NK-92 (cell line): ENCODE data around the gene DLX4.

Experiments used
- DNase-seq: peaks from one replicate; lab custom pipeline; 2025; ENCODE audit not compliant: unreplicated experiment; lab: John Stamatoyannopoulos, UW

The DLX4 gene

DNA sequence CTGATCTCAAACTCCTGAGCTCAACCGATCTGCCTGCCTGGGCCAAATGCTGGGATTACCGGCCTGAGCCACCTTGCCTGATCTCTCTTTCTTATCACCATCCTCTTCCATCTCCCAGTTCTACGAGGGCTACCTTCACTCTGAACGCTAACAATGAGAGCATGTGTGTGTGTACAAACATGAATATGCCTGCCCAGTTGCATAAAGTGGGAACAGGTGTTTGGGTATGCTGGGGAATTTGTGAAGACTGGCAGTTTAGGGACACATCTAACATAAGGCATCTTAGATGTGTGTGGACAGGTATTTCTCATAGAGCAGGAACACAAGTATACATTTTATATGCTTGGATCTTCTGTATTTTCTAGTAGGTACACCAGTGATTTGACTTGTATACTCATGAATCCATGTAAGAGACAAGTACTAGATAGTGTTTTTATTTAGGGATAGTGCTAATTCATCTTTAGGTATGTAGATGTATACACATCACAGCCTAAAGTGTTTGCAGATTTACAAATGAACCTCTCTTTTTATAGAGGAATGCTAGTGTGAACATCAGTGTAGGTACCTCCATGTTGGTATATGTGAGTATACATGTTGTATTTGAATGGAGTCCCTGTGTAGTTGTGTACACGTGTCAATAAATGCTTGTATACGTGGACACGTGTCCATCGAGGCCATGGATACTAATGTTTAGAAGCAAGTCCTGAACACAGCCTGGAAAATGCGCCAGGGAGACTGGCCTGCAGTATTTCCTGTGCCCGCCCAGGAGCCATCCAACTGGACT, 1.2 kb upstream of the DLX4 start:
- no peak for DNase-seq

DNA sequence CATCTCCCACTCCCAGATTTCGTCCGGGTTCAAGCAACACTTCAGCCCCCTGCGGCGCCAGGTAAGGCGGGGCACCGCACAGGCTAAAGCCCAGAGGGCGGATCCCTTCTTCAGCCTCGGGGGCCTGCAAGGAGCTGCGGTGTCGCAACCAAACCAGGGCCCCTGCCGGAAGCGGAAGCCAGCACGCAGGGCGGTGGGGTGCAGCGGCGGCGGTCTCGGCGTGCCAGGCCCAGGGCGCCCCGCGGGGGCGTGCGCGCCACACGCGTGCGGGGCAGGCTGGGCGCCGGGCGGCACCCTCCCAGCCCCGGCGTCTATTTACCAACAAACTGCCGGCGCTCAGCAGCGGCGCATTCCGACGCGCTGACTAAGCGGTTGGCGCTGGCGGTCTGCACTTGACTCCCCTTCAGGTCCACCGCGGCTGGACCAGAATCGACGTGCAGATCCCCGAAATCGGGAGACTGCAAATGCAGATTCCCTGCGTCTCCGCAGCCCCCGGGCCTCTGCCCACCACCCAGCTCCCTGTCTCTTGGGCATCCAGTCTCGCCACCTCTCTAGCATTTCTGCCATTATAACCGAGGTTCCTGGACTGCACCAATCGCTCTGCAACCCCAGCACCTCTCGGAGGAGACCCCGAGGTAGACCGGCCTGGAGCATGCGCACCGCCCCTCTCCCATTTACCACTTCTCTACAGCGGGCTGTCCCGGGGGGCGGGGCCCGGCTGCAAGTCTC, 421 bp upstream of the DLX4 start:
- no peak for DNase-seq

DNA sequence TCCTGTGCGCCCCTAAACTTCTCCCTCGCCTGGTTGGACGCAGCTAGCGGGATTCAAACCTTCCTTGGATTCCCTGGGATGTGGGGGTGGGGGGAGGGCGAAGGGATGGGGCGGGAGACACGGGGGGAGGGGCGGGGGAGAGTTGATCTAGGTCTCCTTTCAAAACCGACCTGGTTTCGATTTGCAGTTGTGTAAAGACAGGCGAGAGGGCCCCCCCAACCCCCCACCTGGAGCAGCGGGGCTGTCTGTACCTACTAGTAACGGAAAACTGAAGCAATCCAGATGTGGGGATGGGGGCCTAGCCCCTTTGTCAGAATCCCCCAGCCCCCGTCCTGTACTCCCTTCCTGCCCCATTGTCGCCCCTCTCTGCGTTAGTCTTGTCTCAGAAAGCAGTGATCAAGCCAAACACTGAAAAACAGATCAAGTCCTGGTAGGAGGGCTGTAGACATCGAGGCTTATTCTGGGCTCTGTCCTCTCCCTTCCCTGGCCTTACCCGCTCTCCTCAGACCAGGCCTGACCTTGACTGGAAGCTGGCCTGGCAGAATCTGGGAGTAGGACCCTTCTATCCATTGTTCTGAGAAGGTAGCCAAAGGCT, 902 bp downstream of the DLX4 start:
- no peak for DNase-seq

DNA sequence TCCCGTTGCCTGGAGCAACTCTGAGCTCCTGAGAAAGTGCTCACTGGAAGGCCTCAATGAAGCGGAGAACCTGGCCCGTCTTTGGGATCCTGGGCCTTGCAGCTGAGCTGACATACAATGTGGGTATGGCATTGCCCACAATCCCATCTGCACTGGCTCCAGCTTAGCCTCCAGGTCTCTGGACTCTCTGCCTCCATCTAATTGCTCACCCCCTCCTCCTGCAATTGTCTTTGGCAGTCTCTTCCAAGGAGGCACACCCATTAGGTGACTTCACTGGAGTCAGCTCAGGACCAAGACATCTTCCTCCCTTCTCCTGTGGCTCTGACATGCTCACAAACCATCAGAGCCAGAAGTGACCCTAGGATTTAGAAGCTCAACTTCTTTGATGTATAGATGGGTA, 1.5 kb downstream of the DLX4 start:
- DNase-seq, result no peak

DNA sequence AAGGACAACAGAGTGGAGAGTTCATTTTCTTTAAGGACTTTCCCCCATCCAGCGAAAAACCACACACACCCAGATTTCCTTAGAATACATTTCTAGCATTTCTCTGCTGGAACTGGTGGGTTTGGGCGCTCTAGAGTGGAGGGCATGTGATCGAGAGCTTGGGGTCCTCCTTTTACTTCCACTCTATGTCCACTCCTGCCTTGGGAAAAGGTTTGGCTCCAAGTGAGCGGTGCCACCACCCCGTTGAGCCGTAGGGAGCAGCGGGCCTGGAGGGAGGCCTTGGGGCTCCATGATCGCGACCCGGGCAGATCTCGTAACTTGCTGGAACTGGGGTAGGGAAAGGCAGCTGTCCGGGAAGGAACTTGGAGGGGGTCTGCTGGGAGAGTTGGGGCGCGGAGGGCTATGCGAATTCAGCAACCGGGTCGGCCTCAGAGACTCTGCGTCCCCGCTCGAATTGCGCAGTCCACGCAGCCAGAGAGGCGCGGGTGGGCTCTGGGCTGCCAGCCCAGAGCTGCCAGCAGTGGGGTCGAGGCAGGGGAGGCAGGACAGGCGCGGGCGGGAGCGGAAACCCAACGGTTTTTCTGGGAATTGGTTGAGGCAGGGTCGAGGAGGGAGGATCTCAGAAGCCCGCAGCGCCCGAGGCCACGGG, 2.3 kb downstream of the DLX4 start:
- DNase-seq, result no peak

DNA sequence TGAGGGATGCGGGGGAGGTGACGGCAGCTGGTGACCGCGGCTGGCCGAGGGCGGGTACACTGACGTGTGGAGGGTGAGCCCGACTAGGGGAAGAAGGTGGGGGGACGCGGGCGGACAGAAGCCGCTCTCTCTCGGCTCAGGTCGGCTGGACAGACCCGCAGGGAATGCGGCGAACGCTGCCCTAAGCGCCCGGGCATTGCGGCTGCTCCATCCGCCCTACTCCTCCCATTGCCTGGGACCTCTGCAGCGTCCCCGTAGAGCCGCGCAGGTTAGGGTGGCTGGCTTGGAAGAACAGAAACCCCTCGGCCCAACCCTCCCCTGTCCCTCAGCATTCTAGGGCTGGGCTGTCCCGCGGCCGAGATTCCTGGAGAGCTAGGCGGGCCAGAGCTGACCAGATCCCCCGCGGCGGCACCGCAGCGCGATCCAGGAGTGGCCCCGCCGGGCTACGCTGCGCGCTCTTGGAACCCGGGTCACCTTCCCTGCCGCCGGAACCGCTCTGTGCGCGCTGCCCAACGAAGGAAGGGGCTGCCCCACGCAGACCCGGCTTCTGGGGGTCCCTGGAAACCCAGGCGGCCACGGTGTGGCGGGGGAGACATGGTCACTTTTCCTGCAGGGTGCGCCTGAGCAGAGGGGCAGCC, 3.0 kb downstream of the DLX4 start:
- DNase-seq, result no peak

DNA sequence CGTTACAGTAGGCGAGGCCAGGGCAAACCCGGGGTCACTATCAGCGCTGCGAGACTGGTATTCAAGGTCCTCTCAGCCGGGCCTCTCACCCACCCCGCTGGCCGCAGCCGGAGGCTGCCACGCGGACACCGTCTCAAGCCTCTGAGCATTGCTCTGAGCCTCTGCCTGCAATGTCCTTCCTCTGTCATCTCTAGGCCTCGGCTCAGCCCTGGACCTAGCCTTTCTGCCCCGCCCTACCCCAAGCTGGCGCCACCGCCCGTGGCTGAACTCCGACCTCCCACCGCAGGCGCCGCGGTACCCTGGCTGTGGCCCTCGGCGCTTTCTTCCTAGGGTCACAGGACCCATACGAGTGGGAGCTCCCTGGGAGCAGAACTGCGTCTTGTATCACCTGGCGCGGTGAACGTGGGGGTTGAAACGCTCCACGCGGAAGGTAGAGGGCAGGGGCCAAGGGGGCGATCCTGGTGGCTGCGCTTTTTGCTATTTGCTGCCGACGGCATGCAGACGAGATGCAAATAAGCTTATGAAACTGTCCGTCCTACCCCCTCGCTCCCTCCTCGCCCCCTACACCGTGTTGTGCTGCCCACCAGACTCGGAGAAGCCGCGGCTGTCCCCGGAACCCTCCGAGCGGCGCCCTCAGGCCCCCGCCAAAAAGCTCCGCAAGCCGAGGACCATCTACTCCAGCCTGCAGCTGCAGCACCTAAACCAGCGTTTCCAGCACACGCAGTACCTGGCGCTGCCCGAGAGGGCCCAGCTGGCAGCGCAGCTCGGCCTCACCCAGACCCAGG, 3.7 kb downstream of the DLX4 start:
- no peak for DNase-seq

DNA sequence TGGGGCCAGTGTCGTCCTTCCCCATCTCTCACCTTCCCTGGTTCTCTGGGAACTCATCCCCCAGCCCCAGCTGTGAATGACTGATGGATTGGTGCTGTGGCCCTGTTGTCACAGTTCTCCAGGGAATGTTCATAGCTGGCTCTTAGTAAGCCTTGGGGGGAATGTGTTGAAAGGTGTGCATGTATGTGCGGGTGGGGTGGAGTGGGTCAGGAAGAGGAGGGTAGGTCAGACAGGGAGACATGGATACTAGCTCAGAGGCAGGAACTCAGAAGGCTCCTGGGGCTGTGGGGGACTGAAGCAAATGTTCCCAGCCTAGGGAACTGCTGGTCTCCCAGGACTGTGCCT, 4.3 kb downstream of the DLX4 start:
- DNase-seq, result no peak

DNA sequence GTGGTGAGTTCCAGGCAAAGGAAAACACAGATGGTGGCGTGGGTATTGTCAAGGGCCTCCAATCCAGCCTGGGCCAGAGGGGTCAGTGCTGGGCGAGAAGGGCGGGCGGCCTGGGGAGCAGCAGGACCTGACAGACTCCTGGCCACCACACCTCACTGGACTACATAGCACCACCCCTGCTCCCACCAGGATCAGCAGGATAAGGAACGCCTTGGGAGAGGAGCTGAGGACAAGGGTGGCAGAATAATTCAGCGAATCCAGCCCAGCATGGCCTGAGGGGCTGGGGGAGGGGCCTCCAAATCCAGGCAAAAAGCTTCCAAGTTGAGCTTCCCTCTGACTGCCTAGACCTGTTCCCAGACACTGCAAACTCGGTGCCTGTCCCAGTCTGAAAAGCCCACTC, 6.5 kb downstream of the DLX4 start:
- no peak for DNase-seq

DNA sequence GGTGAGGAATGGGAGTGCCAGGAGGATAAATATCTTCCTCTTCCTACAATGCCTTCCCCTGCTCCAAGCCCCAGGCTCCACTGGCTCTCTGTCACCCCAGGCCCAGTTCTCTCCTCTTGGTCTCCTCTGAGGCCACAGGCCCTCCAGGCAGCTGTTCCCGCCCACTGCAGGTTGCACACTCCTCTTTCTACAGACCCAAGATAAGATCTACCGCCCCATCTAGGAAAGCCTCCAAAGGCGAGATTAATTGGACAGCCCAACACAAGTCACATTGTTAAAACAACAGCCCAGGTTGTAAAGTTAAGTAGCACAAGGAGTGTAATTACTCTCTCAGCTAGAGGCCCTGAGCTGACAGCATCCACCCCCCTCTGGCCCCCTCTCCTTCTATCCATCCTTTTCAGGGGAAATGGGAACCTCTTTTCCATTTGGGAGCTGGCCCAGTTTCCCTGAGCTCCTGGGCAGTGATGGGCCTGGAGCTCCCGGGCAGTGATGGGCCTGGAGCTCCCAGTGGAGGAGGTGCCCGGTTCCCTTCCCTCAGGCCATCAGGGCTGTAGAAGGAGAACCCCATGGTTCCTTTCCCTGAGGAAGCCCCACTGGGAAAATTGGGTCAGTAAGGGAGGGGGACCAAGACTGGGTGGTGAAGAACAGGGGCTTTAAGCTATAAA, 7.3 kb downstream of the DLX4 start:
- no peak for DNase-seq

DNA sequence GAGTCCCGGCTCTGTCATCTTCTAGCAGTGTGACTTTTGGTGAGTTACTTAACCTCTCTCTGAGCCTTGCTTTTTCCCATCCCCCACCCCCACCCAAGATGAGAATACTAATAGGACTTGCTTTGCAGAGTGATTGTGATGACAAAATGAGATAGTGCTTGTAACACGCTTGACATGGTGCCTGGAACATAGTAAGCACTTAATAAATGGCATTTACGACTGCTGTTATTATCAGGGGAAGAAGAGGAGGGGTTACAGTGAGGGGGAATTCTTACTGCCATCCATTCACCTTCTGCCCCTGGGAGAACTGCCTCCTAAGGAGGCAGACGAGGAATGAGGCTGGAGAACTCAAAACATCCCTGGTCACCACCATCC, 7.8 kb downstream of the DLX4 start:
- no peak for DNase-seq

DNA sequence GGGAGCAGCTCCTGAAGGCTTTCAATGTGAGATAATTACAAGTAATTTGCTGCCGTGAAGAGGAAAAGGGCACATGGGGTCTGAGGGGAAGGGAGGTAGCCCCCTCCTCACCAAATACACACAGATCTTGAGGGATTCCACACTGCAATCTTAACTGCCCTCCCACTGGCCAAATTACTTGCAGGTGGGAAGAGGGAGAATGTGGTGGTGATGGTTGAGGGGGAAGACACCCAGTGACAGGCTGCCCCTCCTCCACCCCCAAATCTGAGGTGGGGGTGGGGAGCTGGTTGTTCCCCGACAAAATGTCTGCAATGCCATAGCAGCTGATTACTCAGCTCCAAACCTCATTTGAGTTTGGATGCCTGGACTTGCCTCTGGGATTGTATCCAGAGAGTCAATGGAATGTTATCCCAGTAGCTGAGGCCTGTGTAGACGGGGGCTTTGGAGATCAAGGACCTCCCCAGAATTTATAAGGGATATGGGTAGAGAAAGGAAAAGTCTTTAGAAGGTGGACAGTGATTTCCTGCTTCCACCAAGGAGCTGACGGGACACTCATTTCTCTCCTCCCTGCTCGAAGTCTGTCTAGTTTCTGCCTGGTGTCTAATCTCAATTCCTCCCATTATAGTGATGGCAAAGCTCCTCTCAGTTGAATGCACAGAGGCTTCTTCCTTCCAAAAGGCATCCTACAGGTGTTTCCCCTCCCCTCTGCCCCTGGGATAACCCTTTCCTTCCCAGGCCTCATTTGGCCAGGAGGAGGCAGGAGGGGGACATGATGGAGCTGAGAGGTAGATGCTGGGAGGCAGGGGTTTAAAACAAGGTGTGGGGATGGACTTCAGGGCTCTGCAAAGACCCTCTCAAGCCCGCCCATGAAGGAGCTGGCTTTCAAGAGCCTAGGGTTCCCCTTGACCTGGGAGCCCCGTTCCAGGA, 8.7 kb downstream of the DLX4 start:
- no peak for DNase-seq

DNA sequence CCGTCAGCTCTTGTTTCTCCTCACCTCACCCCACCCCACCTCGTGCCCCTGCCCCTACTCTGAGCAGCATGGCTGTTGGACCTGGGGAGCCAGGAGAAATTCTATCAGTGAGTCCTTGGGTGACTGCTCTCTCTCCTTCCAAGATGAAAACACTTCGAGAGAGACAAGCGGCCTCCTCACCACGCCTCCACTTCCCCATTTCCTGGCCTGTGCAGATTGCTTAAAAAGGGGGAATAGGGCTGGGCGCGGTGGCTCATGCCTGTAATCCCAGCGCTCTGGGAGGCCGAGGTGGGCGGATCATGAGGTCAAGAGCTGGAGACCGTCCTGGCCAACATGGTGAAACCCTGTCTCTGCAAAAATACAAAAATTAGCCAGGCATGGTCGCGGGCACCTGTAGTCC, 9.5 kb downstream of the DLX4 start:
- no peak for DNase-seq

DNA sequence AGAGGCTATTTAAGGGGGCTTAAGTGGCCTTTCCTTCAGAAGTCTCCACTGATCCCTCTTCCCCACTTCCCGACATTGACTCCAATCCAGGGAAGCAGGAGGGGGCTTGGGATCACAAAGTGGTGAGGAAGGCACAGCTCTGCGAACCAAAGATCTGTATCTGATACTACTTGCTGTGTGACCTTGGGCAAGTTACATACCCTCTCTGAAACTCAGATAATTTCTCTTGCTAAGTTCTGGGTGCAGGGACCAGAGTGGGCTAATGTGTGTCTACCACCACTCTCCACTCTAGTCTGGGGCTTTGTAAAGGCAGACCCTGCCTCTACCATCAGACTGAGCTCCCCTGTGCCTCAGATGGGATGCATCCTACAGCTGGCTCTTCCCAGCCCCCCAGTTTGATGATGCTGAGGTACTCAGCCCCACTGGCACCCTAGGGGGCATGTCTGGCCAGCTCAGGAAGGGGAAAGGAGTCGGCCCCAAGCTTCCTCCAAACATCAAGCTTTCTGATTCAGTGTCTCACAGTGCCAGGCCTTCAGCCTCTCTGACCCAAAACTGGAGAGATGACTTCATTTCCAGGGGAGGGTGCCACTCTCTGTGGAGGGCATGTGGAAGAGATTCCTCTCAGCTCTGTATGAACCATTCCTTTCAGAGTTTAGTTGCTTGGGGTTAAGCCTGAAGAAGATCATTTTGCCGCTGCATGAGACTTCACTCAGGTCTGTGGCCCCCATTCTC, 10.9 kb downstream of the DLX4 start:
- no peak for DNase-seq

DNA sequence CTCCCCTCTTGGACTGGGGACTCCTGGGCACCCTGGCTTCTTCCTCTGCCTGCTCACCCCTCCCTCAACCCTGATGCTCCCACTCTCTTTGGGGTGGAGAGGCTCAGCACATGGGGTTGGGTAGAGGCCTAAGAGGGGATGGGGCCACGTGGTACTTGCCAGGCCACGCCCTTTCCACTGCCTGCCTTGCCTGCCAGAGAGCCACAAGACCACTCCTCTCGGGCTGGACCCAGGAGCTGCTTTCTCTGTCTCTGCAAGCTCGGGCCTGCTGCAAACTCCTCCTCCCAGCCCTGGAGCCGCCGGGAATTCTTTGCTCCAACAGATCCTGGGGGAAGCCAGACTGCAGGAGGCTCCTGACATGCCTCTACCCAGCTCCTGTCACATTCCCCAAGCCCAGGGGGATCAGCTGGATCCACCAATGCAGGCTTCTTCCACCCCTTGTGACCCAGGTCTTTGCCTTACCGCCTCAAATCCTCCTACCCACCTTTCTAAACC, 11.8 kb downstream of the DLX4 start:
- no peak for DNase-seq

DNA sequence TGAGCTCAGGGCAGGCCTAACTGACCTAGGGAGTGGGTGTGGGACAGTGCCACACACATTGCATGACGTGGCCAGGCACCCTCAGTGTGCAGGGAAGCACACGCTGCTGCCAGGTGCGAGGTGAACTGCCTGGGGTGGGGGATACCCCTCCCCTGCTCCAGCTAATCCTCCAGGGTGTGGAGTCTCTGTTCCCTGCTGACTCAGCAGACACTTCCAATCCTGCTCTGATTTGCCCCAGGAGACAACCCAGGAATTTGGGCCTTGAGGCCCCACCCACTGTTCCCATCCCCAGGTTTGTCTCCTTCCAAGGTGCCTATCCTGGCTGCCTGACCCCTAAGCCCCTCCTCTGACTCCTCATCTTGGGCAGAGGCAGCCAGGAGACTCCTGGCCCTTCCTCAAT, 15.3 kb downstream of the DLX4 start:
- DNase-seq, result no peak

DNA sequence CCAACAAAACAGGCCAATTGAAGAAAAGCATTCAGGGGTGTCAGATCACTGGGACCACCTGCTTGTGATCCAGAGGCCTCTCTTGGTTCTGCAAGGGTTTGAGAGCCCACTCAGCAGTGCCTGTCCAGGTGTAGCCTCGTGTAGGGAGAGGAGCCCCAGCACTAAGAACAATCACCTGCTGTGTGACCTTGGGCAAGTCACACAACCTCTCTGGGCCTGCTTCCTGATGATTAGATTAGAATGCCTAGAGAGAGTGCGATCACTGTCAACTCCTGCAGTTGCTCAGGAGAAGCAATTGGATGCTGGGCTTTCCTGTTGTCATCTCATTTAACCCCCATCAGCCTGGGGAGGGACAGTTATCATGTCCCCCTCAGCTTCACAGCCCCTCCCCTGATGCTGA, 15.8 kb downstream of the DLX4 start:
- no peak for DNase-seq

DNA sequence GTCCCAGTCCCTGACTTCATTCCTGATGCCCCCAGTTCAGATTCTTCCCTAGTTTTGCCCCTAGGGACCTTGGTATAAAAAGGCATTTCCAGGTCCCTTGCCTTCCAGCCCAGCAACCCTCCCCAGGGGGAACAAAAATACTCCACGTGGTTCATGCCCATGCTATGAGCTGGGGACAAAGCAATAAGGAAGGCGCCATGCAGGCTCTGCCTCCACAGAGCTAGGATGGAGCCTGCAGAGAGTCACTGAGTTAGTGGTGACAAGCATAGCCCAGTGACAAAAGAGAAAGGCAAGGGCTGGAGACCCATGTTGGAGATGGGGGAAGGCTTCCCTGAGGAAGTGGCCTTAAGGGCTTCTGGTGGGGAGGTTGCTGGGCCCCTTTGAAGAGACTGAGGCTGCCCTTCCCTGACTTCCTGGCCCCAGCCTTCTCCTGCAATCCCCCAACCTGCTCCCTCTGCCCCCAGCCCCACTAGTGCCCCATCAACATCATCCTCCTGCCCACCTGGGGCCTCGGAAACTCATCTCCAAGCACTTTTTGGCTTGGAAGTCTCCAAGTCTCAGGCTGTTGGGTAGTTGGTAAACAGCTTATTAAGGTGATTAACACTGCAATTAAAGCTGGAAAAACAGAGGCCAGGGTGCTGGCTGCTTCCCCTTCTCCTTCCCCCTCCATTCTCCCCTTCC, 16.5 kb downstream of the DLX4 start:
- no peak for DNase-seq
